T-cell (primary cell): ENCODE measurements around the gene NINJ1. TPM values are rescaled to one million over a fixed set of nuclear protein-coding genes. Genes with fewer than 3 reads are reported as not detected.

ENCODE experiments used
- ATAC-seq, 4 experiments: fragments of 200-7000 bp in 3 of 4; fragments of 150-1000 bp in 1 of 4; cut with Tn5 transposase; replicated peaks in 1 of 4; 1 replicate in 3 of 4; 2 replicates in 1 of 4; pipeline ENCODE4 v1.10.0; 2021; ENCODE audit warnings: moderate library complexity in 3 of 4, mild to moderate bottlenecking in 2 of 4, moderate number of reproducible peaks in 1 of 4
- CTCF ChIA-PET, 2 donors: fragments of 300-600 bp; sonication (Branson Sonifier 250); formaldehyde crosslinking; loops; one replicate each; lab custom pipeline; 2022; ENCODE audit warnings: antibody characterized with exemption in 2 of 2; lab: Charles Lee
- POLR2A ChIA-PET, 2 donors: fragments of 300-600 bp; sonication (Branson Sonifier 250); formaldehyde crosslinking; loops; one replicate each; lab custom pipeline; 2022; ENCODE audit warnings: antibody characterized with exemption in 2 of 2; lab: Charles Lee
- DNase-seq, 35 experiments: peaks; one replicate each; pipeline versions ENCODE4 v3.0.0 to v3.0.0-alpha.2; 2013 to 2023
- H3K27ac ChIP-seq: one replicate; pipeline ENCODE4 v1.5.1; 2013; ENCODE audit warnings: low read length
- H3K27me3 ChIP-seq, 2 experiments: replicated peaks in 1 of 2; 1 replicate in 1 of 2; 2 replicates in 1 of 2; pipeline versions ENCODE4 v1.6.1 to v1.7.0; 2013; ENCODE audit warnings: low read length in 1 of 2, mixed read lengths in 1 of 2; ENCODE audit not compliant: control insufficient read depth in 2 of 2, insufficient read depth in 2 of 2; ENCODE audit errors: extremely low read depth in 1 of 2
- H3K36me3 ChIP-seq, 2 donors: 1 replicate in 1 of 2; 2 replicates in 1 of 2; pipeline versions ENCODE4 v1.6.1 to v1.7.0; 2013; ENCODE audit warnings: low read length in 1 of 2; ENCODE audit not compliant: control insufficient read depth in 2 of 2, insufficient read depth in 1 of 2; ENCODE audit errors: extremely low read depth in 1 of 2
- H3K4me1 ChIP-seq, 2 experiments: 1 replicate in 1 of 2; 2 replicates in 1 of 2; pipeline versions ENCODE4 v1.6.1 to v1.7.0; 2013; ENCODE audit warnings: low read length in 2 of 2, mixed read lengths in 1 of 2; ENCODE audit not compliant: insufficient read depth in 2 of 2, control insufficient read depth in 1 of 2; ENCODE audit errors: extremely low read depth in 1 of 2
- H3K4me3 ChIP-seq, 2 donors: 1 replicate in 1 of 2; 2 replicates in 1 of 2; pipeline versions ENCODE4 v1.5.1 to v1.7.0; 2013; ENCODE audit warnings: mild to moderate bottlenecking in 2 of 2, low read length in 1 of 2, moderate library complexity in 1 of 2; ENCODE audit not compliant: control insufficient read depth in 1 of 2; ENCODE audit errors: extremely low read depth in 1 of 2
- H3K9me3 ChIP-seq: 2 replicates; pipeline ENCODE4 v1.7.0; 2013
- H3K27ac Mint-ChIP-seq, 2 donors: one replicate each; pipeline ENCODE4 v1.8.0; 2020 to 2021; ENCODE audit warnings: mild to moderate bottlenecking in 2 of 2, mixed read lengths in 2 of 2
- H3K27me3 Mint-ChIP-seq, 2 donors: one replicate each; pipeline ENCODE4 v1.8.0; 2021 to 2022; ENCODE audit warnings: mixed read lengths in 2 of 2
- H3K36me3 Mint-ChIP-seq: one replicate; pipeline ENCODE4 v1.8.0; 2021; ENCODE audit warnings: mixed read lengths
- H3K4me1 Mint-ChIP-seq, 3 donors: one replicate each; pipeline ENCODE4 v1.8.0; 2020 to 2022; ENCODE audit warnings: mixed read lengths in 3 of 3, mild to moderate bottlenecking in 1 of 3
- H3K4me3 Mint-ChIP-seq, 3 donors: one replicate each; pipeline ENCODE4 v1.8.0; 2020 to 2022; ENCODE audit warnings: mild to moderate bottlenecking in 3 of 3, mixed read lengths in 3 of 3, moderate library complexity in 3 of 3
- H3K9me3 Mint-ChIP-seq, 3 donors: one replicate each; pipeline ENCODE4 v1.8.0; 2020 to 2022; ENCODE audit warnings: mixed read lengths in 3 of 3
- WGBS: methylation state at CpG from one replicate; pipeline ENCODE4 v1.1.5; 2013; ENCODE audit warnings: missing lambda C conversion rate; ENCODE audit not compliant: insufficient coverage; 5-methylcytosine and 5-hydroxymethylcytosine counted together
- total RNA-seq, 35 experiments: library from RNA in 6 of 35; stranded (reverse) in 6 of 35; fragments of 120-200 nt in 1 of 35; gene quantifications; one replicate each; pipeline versions ENCODE4 v1.2.1 to v1.2.4 and lab custom pipeline; 2013 to 2026

The NINJ1 gene
- total RNA-seq, 5 donors from 2014 or later (not counting 1 experiment from before 2014, with no cell fraction given), result 29.2 to 110 (median 32.0) TPM

- ChIA-PET POLR2A (interaction anchor here in 1 of 2 donors (0.7 kb wide), 1 partner anchor 202 kb away, joined by 4 read pairs; no protein-coding TSS in a partner anchor), CTCF (interaction anchor here in 1 of 2 donors (0.7 kb wide), 1 partner anchor 134 kb away, joined by 3 read pairs; no protein-coding TSS in a partner anchor)
- DNase-seq, result peak in 1 of 35 experiments; percentile 21
- Histone ChIP-seq H3K27me3 (no peaks in the 10 kb centered on the region), H3K4me1 (peaks cover 0 to 24% of the 10 kb centered on the region in 2 experiments), H3K27ac (no peak overlapping the region), H3K4me3 (no peak overlapping the region), H3K36me3 (peaks cover 23 to 38% of the 10 kb centered on the region in 2 donors), H3K9me3 (no peaks in the 10 kb centered on the region)
- Mint-ChIP-seq H3K27me3 (no peaks in the 10 kb centered on the region), H3K4me3 (no peak overlapping the region), H3K36me3 (peaks cover 49% of the 10 kb centered on the region), H3K4me1 (peaks cover 43 to 53% (median 52%) of the 10 kb centered on the region in 3 donors), H3K27ac (peak overlapping the region; percentile 79 to 96), H3K9me3 (peaks cover 0 to 11% (median 6%) of the 10 kb centered on the region in 3 donors)
- WGBS, result 98% methylated on average over 9 of the region's 12 CpGs
- ATAC-seq, result no peak
Observed at GRCh38 chr9:93087971-93088655, 45.9 kb downstream of the NINJ1 start.

GRCh38 chr9:93086447-93087224, 47.4 kb downstream of the NINJ1 start:
- peaks cover 0 to 11% (median 6%) of the 10 kb centered on the region in 3 donors for H3K9me3 Mint-ChIP-seq

GRCh38 chr9:93085676-93086075, 48.4 kb downstream of the NINJ1 start:
- ChIA-PET CTCF (interaction anchor here in 1 of 2 donors (0.7 kb wide), 1 partner anchor 56 kb away, joined by 6 read pairs; no protein-coding TSS in a partner anchor), POLR2A (no interaction called here)
- Mint-ChIP-seq H3K9me3 (peaks cover 0 to 4% (median 2%) of the 10 kb centered on the region in 3 donors), H3K36me3 (peaks cover 51% of the 10 kb centered on the region), H3K27me3 (no peaks in the 10 kb centered on the region), H3K27ac (peak overlapping the region; percentile 43 to 61), H3K4me3 (no peak overlapping the region), H3K4me1 (peaks cover 34 to 51% (median 48%) of the 10 kb centered on the region in 3 donors)
- DNase-seq (peak in 2 of 35 experiments; percentile 9 to 16), ATAC-seq (no peak)
- WGBS, result 100% methylated on average over 3 of the region's 4 CpGs
- Histone ChIP-seq H3K36me3 (peaks cover 36 to 53% of the 10 kb centered on the region in 2 donors), H3K4me3 (no peak overlapping the region), H3K4me1 (peaks cover 2 to 27% of the 10 kb centered on the region in 2 experiments), H3K27me3 (no peaks in the 10 kb centered on the region), H3K9me3 (no peaks in the 10 kb centered on the region), H3K27ac (no peak overlapping the region)

More at GRCh38 chr9:93086447-93087224, 47.4 kb downstream of the NINJ1 start:
- DNase-seq (peak in 1 of 35 experiments; percentile 19), ATAC-seq (no peak)
- POLR2A ChIA-PET, result no interaction called here
- Histone ChIP-seq H3K27me3 (no peaks in the 10 kb centered on the region), H3K4me1 (peaks cover 2 to 22% of the 10 kb centered on the region in 2 experiments), H3K9me3 (no peaks in the 10 kb centered on the region), H3K36me3 (peaks cover 29 to 43% of the 10 kb centered on the region in 2 donors), H3K4me3 (no peak overlapping the region), H3K27ac (no peak overlapping the region)
- CTCF ChIA-PET, result interaction anchor here in 1 of 2 donors (0.7 kb wide), 1 partner anchor 55 kb away, joined by 6 read pairs; no protein-coding TSS in a partner anchor
- Mint-ChIP-seq H3K4me3 (no peak overlapping the region), H3K36me3 (peaks cover 50% of the 10 kb centered on the region), H3K4me1 (peaks cover 37 to 52% (median 49%) of the 10 kb centered on the region in 3 donors), H3K27me3 (no peaks in the 10 kb centered on the region), H3K27ac (peak overlapping the region; percentile 65 to 71)
- 100% methylated on average over 2 of the region's 8 CpGs for WGBS

GRCh38 chr9:93084471-93084881, 49.6 kb downstream of the NINJ1 start:
- H3K27me3 Mint-ChIP-seq, result no peaks in the 10 kb centered on the region
- ATAC-seq (no peak), DNase-seq (peak in 1 of 35 experiments; percentile 17)
- H3K4me1 ChIP-seq, result peaks cover 2 to 27% of the 10 kb centered on the region in 2 experiments
- peak overlapping the region; percentile 93 to 96 for H3K27ac Mint-ChIP-seq
- no peaks in the 10 kb centered on the region for H3K9me3 ChIP-seq
- H3K4me3 Mint-ChIP-seq, result no peak overlapping the region
- H3K4me3 ChIP-seq, result no peak overlapping the region
- H3K9me3 Mint-ChIP-seq, result peaks cover 0 to 4% (median 2%) of the 10 kb centered on the region in 3 donors
- peaks cover 48 to 65% of the 10 kb centered on the region in 2 donors for H3K36me3 ChIP-seq
- H3K27ac ChIP-seq, result no peak overlapping the region
- POLR2A ChIA-PET, result interaction anchor here in 1 of 2 donors (0.5 kb wide), 1 partner anchor 10 kb away, joined by 8 read pairs; no protein-coding TSS in a partner anchor
- peaks cover 55% of the 10 kb centered on the region for H3K36me3 Mint-ChIP-seq
- H3K4me1 Mint-ChIP-seq, result peaks cover 35 to 47% (median 46%) of the 10 kb centered on the region in 3 donors
- 97% methylated on average over 6 of the region's 6 CpGs for WGBS
- CTCF ChIA-PET, result no interaction called here
- no peaks in the 10 kb centered on the region for H3K27me3 ChIP-seq

- Mint-ChIP-seq H3K36me3 (peaks cover 50% of the 10 kb centered on the region), H3K9me3 (peaks cover 0 to 4% (median 2%) of the 10 kb centered on the region in 3 donors), H3K27me3 (no peaks in the 10 kb centered on the region), H3K4me3 (peak overlapping the region in 2 of 3 donors; percentile 44 to 62), H3K27ac (peak overlapping the region; percentile 93 to 96), H3K4me1 (peaks cover 30 to 44% (median 41%) of the 10 kb centered on the region in 3 donors)
- ChIA-PET POLR2A (interaction anchor here in 1 of 2 donors (0.5 kb wide), 1 partner anchor 9 kb away, joined by 8 read pairs; no protein-coding TSS in a partner anchor), CTCF (no interaction called here)
- H3K27ac ChIP-seq, result peak overlapping the region; percentile 68
- H3K9me3 ChIP-seq, result no peaks in the 10 kb centered on the region
- DNase-seq, result peak in 2 of 35 experiments; percentile 14 to 24
- no peaks in the 10 kb centered on the region for H3K27me3 ChIP-seq
- peaks cover 2 to 27% of the 10 kb centered on the region in 2 experiments for H3K4me1 ChIP-seq
- peaks cover 54 to 71% of the 10 kb centered on the region in 2 donors for H3K36me3 ChIP-seq
- peak; percentile 62 to 69 (median 66) for ATAC-seq
- H3K4me3 ChIP-seq, result no peak overlapping the region
- 56% methylated on average over 4 of the region's 8 CpGs for WGBS
Observed at GRCh38 chr9:93083592-93084470, 50.2 kb downstream of the NINJ1 start.
